ENCODE data around the gene LMF1.

The LMF1 gene

GRCh38 chr16:819336-820043, 151.3 kb downstream of the LMF1 start:
- no peak for DNase-seq (ENCODE audit: low read depth, low spot score)
- no peak for TF ChIP-seq CTCF (IDR thresholded peaks at IDR 0.05; ENCODE audit: low read depth, low read length)

DNA sequence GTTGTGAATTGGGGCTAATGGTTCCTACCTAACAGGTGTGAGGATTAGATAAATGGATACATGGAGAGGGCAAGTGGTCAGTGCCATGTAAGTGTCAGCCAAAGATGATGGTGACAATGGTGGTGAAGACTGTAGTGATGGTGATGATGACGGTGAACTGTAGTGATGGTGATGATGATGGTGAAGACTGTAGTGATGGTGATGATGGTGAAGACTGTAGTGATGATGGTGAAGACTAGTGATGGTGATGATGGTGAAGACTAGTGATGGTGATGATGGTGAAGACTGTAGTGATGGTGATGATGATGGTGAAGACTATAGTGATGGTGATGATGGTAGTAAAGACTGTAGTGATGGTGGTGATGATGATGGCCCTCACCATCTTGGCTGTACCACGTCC, 152.2 kb downstream of the LMF1 start:
- H3K4me3 ChIP-seq (ENCODE audit: low read depth, low read length): no peak overlapping the region
- no peak for DNase-seq (ENCODE audit: low read depth, low spot score)
- TF ChIP-seq CTCF (IDR thresholded peaks at IDR 0.05; ENCODE audit: low read depth, low read length): no peak
- in situ Hi-C loops (cut with HindIII; ENCODE audit: low sequenced_read_pairs): no loop called here

More at GRCh38 chr16:819336-820043, 151.3 kb downstream of the LMF1 start:
- in situ Hi-C loops (cut with HindIII; ENCODE audit: low sequenced_read_pairs): no loop called here
- H3K4me3 ChIP-seq (ENCODE audit: low read depth, low read length): no peak overlapping the region

DNA sequence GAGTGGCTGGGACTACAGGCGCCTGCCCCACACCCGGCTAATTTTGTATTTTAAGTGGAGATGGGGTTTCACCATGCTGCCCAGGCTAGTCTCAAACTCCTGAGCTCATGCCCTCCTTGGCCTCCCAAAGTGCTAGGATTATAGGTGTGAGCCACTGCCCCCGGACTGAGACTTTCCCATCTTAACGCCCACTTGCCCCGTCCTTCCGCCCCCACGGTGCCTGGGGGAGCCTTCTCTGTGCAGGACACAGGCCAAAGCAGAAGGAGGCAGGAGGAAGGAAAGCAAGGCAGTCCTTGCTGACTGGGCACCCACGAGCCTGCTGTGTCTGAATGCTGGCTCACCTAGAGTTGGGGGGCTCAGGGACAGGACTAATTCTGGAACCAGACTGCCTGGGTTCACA, 152.7 kb downstream of the LMF1 start:
- no peak for TF ChIP-seq CTCF (IDR thresholded peaks at IDR 0.05; ENCODE audit: low read depth, low read length)
- no peak overlapping the region for H3K4me3 ChIP-seq (ENCODE audit: low read depth, low read length)
- in situ Hi-C loops (cut with HindIII; ENCODE audit: low sequenced_read_pairs): no loop called here
- DNase-seq (ENCODE audit: low read depth, low spot score): no peak

DNA sequence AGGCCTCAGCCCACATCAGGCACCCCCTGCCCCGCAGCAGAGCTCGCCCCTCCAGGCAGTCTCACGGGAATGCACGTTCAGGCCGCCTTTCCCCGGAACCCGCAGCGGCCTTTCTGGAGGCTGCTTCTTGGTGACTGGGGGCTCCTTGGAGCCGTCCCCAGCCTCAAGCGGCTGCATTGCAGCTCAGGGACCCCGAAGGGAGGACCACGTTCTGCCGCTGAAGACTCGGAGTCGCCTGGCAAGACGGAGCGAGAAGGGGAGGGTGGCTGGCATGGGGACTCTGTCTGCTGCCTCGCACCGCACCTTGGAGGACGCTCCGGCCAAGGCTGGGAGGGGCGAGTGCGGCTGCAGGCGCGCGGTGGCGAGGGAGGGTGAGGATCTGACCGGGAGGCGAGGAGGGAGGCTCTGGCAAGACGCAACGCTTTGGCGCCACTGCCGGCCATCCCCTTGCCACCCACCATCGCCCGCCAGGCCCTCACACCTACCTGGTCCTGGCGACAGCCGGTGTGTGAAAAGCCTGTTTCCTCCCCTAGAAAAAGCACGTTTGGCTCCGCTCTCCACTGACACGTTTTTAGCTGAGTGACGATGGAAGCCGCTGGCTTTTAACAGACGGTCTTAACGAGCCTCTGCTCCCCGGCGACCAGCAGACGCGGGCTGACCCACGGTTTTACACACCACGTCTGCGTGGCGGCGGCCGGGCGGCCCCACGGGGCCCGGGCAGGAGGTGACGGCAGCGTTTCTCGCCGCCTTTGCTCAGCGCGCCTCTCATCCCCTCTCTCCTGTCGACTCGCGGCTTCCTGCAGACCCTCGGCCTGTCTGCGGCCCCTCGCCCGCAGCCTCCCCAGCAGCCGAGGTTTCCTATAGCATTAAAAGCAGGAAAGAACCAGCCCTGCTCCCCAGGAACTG, 153.5 kb downstream of the LMF1 start:
- in situ Hi-C loops (cut with HindIII; ENCODE audit: low sequenced_read_pairs): no loop called here
- no peak for TF ChIP-seq CTCF (IDR thresholded peaks at IDR 0.05; ENCODE audit: low read depth, low read length)
- no peak for DNase-seq (ENCODE audit: low read depth, low spot score)

GRCh38 chr16:815861-816260, 154.9 kb downstream of the LMF1 start:
- in situ Hi-C loops (cut with HindIII; ENCODE audit: low sequenced_read_pairs): no loop called here
- no peak for DNase-seq (ENCODE audit: low read depth, low spot score)
- H3K4me3 ChIP-seq (ENCODE audit: low read depth, low read length): no peak overlapping the region
- no peak for TF ChIP-seq CTCF (IDR thresholded peaks at IDR 0.05; ENCODE audit: low read depth, low read length)

More for the DNA sequence above, 153.5 kb downstream of the LMF1 start:
- no peak overlapping the region for H3K4me3 ChIP-seq (ENCODE audit: low read depth, low read length)

- no peak for TF ChIP-seq CTCF (IDR thresholded peaks at IDR 0.05; ENCODE audit: low read depth, low read length)
- DNase-seq (ENCODE audit: low read depth, low spot score): peak; percentile 56
- in situ Hi-C loops (cut with HindIII; ENCODE audit: low sequenced_read_pairs): no loop called here
- H3K4me3 ChIP-seq (ENCODE audit: low read depth, low read length): no peak overlapping the region
Measured at GRCh38 chr16:814974-815373, 155.8 kb downstream of the LMF1 start.

Measured in astrocyte of the spinal cord (primary cell).